GM18502 (cell line): ENCODE data around the gene NNMT.
"Not testable (repeated sequence)": the region's sequence is repeated elsewhere in the genome, so short reads cannot be mapped to it uniquely, and the experiment has no call there.

Source experiments
- ATAC-seq: cut with Tn5 transposase; IDR thresholded peaks from one replicate; pipeline ENCODE4 v1.9.1; 2021; ENCODE audit warnings: mild to moderate bottlenecking; ENCODE audit not compliant: unreplicated experiment, poor library complexity

The NNMT gene

DNA sequence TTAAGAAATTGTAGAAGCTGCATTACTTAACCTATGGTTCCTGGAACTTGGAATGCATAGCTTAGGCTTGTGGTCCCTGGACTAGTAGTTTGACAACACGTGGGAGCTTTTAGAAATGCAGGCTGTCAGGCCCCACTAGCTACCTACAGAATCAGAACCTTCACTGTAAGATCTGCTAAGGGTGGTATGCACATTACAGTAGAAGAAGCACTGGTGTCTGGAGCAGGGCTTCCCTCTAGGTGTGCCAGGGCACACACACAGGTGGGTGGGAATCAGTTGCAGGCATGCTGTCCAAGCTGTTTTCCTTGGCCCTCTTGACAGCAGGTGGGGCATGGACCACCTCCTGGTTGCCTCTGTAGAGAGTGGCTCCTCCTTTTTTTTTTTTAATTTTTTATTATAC, 8.8 kb downstream of the NNMT start:
- no peak for ATAC-seq

DNA sequence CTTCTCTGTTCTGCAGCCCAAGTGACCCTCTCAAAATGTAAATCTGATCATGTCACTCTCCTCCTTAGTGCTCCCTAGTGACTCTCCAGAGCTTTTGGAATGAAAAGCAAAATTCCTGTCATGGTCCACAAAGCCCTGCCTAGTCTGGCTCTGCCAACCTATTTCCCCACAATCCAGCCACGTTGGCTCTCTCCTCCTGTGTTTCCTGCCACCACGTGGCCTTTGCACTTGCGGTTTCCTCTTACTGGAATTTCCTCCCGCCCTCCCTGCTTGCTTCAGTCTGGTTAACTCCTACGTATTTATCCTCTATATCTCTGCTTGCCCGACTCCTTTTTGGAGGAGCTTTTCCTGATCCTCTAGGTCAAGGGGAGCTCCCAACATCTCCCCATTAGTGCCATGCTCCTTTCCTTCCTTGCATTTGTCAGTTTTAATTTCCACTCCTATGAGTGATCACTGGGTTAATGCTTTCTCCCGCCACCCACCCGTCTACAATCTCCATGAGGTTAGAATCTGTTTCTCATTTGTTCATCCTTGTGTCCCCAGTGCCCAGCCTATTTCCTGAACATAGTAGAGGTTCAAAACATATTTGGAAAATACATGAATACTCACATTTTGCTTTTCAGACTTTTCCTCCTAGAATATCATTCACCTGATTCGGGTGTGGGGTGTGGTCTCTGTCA, 11.5 kb downstream of the NNMT start:
- ATAC-seq: no peak

DNA sequence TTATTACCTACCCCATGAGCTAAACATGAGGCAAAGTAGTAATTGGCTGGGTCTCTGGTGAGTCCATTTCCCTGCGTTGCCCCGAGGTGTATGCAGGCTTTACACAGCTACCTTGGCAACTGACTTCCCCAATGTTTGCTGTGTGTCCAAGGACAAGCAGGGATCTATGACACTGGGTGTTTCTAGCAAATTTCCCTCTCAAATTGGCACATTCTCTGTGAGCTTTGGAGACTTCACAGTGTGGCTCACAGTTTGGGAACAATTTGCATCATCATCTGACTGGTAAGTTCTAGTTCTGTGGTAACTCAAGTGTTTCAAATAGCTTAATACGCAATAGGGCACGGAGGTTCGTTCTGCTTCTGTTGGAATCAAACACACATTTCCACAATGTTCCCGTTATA, 12.5 kb downstream of the NNMT start:
- ATAC-seq: no peak

DNA sequence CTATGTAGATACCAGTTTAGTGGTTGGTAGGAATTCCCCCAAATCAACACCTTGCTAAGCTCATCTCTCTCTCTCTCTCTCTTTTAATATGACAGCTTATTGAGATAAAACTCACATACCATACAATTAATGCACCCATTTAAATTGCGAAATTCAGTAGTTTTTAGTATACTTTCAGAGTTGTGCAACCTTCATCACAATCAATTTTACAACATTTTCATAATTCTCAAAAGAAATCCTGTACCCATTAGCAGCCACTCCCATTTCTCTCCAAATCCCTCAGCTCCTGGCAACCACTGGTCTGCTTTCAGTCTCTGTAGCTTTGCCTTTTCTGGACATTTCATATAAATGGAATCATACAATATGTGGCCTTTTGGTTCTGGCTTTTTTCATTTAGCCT, 13.3 kb downstream of the NNMT start:
- ATAC-seq: no peak

DNA sequence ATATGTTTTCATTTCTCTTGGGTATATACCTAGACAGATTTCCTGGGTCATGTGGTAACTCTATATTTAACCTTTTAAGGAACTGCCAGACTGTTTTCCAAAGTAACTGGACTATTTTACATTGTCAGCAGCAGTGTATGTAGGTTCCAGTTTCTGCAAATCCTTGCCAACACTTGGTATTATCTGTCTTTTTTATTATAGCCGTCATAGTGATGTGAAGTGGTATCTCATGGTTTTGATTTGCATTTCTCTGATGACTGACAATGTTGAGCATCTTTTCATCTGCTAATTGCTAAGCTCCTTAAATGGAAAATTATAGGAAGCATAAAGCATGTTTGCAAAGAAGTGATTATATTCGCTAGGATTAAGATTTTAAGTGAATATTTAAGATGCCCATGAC, 13.9 kb downstream of the NNMT start:
- no peak for ATAC-seq

DNA sequence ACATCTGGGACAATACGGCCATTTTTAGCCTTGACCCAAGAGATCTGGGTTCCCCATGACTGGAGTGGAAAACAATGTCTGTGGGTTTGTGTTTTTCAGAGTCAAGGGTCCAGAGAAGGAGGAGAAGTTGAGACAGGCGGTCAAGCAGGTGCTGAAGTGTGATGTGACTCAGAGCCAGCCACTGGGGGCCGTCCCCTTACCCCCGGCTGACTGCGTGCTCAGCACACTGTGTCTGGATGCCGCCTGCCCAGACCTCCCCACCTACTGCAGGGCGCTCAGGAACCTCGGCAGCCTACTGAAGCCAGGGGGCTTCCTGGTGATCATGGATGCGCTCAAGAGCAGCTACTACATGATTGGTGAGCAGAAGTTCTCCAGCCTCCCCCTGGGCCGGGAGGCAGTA, 15.7 kb downstream of the NNMT start:
- no peak for ATAC-seq

DNA sequence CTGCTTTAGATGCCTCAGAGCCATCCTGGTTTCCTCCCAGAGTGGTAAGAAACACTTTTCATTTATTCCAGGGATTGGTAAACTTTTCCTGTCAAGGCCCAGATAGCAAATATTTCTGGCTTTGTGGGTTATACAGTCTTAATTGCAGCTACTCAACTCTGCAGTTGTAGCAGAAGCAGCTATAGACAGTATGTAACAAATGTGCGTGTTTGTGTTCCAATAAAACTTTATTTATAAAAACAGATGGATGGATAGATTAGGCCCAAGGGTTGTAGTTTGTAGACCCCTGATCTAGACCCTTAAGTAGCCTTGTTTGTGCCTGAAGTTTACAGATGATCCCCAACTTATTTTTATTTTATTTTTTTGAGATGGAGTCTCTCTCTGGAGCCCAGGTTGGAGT, 17.9 kb downstream of the NNMT start:
- ATAC-seq: no peak

DNA sequence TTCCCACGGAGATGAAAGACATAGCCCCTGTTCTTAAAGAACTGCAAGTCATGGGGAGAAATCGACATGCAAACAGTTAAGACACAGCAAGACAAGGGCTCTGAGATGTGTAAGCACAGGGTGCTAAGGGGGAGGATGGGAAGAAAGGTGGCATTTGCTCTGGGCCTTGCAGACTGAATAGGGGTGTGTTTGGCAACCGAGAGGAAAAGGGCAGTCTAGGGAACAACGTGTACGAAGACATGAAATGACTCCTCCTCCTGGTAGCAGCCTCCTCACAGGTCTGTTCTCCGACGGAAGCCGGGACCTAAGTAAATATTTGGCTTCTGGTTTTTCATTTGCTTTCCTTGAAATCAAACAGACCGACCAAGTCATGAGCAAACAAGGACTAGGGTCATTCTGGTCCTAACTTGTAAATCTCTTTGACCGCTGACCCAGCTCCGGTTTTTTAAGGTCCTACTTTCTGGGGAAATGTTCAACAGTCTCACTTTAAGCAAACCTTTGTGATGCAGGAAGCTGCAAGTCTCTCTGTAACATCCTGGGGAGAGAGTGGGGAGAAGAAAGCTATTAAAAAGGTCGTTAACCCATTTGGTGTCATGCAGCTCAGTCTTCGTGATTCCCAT, 19.7 kb downstream of the NNMT start:
- ATAC-seq: no peak

DNA sequence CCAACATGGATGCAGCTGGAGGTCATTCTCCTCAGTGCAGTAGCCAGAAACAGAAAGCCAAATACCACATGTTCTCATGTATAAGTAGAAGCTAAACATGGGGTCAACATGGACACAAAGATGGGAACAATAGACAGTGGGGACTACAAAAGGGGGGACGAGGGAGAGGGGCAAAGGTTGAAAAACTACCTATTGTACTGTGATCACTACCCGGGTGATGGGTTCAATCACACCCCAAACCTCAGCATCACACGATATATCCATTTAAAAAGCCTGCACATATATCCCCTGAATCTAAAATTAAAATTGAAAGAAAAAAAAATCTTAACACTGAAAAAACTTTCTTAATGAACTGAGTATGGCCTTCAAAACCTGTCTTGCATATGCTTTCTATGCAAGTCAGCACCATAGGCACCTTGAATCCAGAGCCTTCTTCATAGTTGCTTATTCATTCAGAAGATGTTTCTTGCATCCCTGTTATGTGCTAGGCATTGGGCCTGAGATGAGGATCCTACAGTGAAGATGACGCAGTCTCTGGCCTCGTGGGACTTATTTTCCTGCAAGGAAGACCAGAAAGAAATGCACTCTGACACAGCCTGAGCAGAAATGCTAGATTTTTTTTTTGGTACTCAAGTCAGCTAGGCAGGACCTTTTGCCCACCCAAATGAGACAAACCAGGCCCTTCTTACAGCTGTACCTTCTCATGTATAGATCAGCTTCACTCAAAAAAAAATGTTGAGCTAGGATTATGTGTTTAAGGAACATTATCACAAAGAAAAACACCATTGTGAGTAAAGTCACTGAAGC, 21.0 kb downstream of the NNMT start:
- ATAC-seq: no peak

DNA sequence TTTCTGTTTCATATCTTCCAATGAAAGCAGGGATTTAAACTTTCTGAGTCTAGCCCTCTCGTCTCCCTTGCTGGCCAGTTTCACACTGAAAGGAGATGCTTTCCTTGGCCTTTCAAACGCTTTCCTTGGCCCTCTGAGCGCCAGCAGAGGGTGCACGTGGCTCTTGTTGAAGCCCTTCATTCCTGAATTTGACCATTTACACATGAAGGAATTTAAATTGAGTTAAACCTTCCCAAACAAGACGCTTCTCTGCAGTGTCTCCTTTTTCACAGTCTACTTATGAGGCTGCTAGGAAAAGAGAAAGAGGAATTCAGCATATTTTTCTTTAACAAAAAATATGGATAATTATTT, 21.6 kb downstream of the NNMT start:
- ATAC-seq: no peak

DNA sequence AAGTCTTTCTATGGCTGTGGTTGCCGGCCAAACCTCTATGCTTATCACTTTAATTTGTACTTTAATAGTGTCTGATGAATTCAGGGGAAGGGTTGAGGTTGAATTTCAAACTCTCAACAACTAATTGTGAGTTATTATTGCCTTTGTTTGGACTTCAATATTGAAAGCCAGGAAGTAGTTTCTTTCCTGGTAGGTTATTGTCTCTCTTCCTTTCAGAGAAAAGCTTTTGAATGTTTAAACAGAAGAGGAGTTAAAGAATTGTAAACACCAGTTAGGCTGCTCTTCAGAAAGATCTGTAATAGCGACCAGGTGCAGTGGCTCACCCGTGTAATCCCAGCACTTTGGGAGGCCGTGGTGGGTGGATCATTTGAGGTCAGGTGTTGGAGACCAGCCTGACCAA, 22.2 kb downstream of the NNMT start:
- ATAC-seq: no peak

DNA sequence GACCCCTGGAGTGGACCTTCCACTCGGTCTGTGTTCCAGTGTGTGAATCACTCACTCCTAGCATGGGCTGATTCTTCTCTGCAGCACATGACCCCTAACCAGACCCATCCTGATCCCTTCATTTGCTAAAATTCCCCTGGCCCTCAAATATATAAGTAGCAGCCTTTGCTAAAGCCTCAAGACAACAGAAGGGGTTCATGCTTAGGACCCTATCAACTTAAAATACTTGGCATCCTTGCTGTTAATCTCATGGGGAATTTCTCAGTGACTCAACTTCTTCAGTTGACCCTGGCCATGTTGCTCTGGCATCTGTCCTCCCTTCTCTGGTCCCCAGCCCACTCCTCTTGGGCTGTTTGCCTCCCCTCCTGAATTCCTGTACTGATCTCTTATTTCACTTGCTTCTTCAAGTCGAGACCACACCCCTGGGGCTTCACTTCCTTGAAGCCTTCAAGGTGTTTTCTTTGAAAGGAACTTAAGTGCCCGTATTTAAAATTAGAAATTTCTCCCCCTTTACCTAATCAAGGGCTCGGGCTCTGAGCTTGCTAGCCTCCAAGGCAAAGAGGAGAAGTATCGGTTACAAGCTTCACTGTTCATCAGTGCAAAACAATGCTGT, 23.6 kb downstream of the NNMT start:
- ATAC-seq: no peak

DNA sequence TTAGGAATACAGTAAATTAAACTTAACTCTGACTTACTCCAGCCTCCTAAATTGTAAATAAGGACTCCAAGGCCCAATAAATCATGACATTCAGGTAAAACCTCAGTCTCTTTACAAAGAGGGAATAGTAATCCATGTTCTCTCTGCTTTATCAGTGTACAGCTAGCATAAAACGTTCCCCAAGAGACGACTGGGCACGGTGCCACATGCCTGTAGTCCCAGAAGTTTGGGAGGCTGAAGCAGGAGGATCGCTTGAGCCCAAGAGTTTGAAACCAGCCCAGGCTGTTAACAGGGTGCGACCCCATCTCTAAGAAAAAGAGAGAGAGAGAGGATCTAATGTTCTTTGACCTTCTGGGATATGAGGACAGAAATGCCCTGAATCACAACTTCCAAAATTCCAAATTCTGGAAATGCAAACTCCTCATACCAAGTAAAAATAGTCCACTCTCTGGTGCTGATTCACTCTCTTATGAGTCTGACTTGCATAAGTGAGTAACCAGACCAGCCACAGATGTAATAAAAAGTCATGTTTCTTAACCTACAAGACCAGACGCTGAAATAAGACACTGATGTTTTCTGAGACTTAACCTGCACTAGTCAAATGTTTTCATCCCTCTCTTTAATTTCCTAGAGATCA, 25.5 kb downstream of the NNMT start:
- ATAC-seq: no peak

DNA sequence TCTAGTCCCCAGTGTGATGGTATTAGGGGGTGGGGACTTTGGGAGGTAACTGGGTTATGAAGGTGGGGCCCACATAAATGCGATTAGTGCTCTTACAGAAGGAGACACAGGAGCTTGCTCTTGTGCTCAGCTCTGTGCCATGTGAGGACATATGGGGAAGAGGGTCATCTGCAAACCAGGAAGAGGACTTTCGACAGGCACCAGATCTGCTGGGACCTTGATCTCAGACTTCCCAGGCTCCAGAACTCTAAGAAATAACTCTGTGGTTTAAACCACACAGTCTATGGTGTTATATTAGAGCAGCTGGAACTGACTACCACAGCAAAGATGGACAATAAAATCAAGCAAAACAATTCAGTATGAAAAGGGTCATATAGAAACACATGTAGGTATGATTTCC, 26.7 kb downstream of the NNMT start:
- ATAC-seq: no peak

DNA sequence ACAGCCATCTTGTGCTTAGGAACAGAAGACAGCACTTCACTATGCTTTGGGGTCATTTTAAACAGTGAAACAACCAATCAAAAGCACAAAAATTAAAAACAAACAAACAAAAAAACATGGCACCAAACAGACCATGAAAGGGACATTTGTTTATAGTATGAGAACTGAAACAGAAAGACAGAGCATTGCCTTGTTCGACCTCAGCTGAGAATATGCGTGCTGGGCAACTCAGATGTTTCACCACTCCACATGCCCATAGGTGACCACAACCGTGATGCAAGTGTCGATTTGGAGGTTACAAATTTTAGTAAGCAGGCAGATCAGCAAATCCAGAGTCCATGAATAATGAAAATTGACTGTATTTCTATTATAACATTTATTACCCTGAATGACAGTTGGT, 30.0 kb downstream of the NNMT start:
- no peak for ATAC-seq

DNA sequence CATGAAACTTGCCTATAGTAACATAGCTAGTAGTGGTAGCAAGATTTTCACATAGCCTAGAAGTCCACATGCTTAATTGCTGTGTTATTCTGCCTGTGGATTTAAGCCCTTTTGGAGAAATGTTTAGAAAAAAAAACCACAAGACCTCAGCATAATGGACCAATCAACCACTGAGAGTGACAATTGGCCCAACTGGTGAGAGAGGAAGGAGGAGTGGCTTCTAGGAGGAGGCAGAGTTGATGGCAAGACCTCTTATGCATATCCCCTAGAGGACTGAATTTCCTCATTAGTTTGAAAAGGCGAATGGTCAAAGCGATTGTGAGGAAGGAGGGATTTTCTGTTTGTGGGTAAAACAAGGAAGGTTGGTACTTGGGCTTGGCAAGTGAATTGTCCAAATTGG, 30.6 kb downstream of the NNMT start:
- ATAC-seq: no peak

DNA sequence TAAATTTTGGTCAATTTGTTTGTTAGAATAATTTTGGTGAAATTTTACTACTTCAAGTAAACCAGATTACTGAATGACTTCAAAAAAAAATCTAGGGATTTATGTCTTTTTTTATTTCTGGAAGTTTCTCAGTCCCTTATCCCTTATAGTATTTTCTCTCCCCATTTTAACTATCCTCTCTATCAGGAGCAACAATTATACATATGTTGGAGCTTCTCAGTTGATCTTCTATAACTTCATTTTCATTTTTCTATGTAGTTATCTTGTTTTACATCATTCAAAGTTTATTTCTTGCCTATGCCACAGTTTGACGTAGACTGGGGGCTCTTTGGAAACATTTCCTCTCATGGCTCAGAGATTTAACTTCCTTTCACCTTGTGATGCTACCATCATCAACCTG, 34.2 kb downstream of the NNMT start:
- ATAC-seq: no peak

DNA sequence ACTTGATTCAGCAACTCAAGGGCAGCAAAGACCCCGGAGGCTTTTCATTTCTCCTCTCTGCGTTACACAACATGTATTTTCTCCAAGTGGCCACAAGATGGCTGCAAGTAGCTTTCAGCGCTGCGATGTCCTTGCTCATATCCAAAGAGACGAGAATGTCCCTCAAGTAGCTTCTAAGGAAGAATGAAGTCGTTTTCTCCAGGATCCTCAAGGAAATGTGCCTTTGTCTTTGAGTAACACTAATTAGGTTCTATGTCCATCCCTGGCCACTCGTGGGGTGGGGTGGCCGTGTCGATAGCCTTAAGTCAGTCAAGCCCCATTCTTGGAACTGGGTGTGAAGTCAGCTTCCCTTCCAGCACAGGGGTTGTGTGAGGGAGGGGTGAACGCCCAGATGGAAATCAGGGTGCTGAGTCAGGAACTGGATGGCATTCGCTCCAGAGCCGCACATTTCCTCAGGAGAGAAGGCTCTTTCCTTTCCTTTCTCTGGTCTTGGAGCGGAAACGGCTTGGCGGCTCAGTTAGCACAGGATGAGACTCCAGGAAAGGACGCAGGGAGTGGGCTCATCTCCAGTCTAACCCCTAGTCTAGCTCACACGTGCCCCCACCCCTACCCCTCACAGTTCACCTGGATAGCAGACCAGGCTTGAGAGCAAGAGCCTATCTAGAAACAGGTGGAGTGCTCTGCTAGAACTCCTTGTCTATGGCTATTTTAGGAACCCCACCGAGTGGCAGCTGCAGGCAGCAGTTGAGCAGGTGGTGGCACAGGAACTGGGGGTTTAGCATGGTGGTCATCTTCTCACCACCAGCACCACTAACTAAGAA, 44.3 kb downstream of the NNMT start:
- ATAC-seq: no peak

DNA sequence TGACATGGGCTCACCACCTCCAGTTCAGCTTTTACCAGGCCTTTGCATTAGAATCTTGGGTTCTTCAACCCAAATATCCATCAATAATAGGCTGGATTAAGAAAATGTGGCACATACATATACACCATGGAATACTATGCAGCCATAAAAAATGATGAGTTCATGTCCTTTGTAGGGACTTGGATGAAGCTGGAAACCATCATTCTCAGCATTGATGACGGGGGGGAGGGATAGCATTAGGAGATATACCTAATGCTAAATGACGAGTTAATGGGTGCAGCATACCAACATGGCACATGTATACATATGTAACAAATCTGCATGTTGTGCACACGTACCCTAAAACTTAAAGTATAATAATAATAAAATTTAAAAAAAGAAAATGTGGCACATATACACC, 45.5 kb downstream of the NNMT start:
- ATAC-seq: not testable (repeated sequence)

DNA sequence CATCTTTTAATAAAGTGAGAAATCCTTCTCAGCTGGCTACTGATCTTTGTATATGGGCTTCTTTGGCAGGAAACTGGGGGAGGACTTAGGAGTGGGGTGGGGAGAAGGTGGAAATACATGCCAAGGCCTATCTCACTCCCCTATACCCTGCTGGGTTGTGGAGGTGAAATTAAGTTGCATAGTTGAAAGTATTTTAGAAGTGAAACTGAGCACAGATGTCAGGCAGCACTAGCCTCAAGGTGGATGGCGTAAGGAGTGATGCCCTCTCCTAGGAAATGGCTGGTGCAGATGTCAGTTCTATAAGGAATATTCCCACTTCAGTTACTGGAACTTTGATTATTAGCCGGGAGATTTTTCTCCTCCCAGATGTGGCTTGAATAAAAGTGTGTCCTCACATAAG, 46.3 kb downstream of the NNMT start:
- no peak for ATAC-seq
